Activated CD4-positive, alpha-beta T cell treated with anti-CD3 and anti-CD28 coated beads for 4 hours (primary cell): Measurements from ENCODE around the gene CAPN1.
"Not testable (repeated sequence)": the region's sequence is repeated elsewhere in the genome, so short reads cannot be mapped to it uniquely, and the experiment has no call there.

ENCODE experiments used
- DNase-seq, 2 donors: peaks; one replicate each; pipeline ENCODE4 v3.0.0-alpha.2; 2020

CAPN1 gene

DNA sequence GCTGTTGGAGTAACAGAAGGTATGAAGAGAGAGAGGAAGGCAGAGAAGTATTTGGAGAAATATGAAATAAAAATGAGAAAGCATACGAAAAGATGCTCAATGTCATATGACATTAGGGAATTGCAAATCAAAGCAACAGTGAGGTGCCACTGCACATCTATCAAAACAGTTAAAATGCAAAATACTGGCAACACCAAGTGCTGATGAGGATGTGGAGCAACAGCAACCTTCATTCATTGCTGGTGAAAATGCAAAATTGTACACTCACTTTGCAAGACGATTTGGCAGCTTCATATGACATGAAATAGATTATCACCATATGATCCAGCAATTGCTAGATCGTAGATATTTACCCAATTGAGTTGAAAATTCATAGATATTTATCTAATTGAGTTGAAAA, 21.1 kb upstream of the CAPN1 start:
- DNase-seq, result no peak

DNA sequence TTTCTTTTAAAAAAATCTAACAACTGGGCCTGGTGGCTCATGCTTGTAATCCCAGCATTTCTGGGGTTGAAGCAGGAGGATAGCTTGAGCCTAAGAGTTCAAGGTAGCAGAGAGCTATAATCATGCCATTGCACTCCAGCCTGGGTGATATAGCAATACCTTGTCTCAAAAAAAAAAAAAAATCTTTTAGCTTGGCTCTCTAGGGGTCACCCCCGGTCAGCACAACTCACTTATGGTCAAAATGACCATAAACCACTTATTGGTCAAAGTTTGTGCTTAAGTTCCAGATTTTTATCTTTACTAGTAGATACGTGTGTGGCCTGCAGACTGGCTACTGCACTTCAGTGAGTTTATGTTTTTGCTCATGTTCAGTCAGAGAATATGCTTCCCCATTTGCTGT, 18.0 kb upstream of the CAPN1 start:
- DNase-seq, result no peak

DNA sequence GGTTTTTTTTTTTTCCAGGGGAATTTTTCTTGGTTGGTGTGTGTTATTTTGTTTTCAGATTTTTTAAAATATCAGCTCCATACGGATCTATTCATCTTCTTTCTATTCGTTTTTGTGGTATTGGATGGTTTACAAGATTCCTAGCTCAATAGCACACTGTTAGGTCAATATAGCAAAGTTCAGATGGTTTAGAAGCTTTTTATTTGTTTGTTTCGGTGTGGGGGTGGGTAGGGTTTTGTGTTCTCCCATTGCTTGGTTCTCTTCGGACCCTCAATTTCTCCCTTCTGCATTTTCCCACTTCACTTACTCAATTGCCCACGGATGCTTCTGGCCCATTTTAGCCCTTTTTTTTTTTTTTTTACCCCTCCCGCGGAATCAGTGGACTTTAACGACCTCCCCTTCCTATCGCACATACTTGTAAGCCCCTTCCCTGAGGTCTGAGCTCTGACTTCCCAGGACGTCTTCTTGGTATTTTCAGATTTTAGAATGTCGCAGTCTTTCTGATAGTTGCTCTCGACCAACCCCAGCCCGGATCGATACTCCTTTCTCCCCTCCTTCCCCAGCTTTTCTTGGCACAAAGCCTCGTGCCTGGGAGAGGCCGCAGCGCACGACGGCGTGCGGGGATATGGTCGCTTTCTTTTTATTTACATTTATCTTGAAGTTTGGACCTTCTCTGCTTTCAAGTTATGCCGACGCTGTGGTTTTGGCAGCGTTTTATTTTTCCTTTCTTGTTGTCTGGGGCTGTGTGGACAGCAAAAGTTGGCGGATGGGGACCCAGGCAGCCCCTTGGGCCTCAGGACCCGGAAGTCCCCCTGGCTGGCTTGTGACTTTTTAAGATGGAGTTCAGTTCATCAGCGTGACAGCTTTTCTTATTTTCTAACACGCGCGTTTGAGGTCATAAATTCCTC, 16.1 kb upstream of the CAPN1 start:
- no peak for DNase-seq

DNA sequence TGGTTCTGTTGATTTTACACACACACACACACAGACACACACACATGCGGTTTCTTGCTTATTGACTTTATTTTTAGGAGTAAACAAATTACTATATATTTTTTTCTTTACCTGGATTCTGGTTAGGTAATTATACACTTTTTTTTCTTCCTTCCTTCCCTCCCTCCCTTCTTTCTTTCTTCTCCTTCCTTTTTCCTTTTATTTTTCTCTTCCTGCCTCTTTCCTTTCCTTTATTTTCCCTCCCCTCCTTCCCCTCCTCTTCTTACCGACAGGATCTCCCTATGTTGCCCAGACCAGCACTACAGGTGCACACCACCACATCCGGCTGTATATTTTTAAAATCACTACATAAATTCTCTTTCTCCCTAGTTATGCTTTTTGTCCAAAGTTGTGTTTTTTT, 14.8 kb upstream of the CAPN1 start:
- DNase-seq, result no peak

DNA sequence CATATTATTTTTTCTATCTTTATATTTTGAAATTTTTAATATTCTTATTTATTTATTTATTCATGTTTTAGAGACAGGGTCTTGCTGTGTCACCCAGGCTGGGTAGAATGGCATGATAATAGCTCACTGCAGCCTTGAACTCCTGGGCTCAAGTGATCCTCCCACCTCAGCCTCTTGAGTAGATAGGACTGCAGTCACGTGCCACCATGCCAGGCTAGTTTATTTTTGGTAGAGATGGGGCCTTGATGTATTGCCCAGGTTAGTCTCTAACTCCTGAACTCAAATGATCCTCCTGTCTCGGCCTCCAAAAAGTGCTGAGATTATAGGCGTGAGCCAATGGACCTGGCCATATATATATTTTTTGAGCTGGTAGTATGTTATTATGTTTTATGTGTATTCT, 14.1 kb upstream of the CAPN1 start:
- DNase-seq, result no peak

DNA sequence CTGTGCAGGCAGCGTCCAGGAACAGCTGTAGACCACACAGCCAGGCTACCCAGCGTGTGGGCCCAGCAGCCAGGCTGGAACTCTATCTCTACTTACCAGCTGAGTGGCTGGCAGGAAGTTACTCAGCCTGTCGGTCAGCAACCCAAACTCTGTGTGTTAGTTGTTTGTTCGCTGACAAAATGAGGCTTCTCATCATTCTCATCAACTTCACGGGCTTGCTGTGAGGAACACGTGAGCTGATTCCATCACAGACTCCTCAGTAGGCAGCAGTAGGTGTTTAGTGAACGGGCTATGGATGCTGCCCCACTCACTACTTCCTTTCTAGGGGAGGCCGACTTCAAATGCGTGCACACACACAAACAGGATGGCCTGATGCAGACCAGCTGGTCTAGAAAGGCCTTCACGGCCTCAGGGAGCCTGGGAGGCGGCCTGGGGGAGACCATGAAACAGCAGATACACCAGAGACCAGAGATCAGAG, 12.5 kb upstream of the CAPN1 start:
- no peak for DNase-seq

DNA sequence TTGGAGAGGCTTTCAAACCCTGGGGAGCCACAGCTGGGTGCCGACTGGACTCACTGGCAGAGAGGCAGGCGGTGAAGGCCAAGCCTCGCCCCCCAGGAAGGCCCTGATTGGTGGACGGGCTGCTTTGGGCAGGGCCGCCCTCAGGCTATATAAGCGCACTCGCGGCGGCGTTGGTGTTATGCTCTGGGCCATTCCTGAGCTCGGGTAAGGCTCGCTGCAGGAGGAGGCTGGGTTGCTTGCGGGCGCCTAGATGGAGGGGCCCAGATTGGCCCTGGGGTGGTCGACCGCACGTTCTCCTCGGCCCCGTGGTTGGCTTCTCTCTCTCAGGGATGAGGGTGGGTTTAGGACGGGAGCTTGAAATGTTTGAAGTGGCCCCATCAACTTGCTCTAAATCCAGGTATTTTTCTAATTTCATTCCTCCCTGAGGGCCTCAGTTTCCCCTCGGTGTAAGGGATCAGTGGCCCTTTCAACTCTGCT, 11.6 kb upstream of the CAPN1 start, which contains the start of gene SPDYC:
TSS of gene SPDYC (plus strand) at position 176 of the 477 bp plus-strand sequence. CDS start 1,125 bp downstream, outside the sequence.
- DNase-seq, result no peak

DNA sequence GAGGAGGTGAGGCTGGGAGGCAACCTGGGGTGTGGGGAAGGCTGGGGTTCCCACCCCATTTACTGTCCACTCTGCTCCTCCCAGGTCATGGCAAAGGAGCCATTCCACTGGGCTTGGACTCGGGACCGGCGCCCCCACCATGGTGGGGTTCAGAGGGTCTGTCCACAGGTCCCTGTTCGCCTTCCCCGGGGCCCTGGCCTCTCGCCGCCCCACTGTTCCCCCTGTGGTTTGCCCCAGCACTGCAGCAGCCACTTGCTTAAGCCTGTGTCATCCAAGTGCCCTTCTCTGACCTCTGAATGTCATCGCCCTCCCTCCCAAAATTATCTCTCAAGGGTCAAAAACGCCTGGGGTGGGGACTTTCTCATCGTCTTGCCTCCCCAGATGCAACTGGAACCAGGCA, 9.1 kb upstream of the CAPN1 start:
- no peak for DNase-seq

DNA sequence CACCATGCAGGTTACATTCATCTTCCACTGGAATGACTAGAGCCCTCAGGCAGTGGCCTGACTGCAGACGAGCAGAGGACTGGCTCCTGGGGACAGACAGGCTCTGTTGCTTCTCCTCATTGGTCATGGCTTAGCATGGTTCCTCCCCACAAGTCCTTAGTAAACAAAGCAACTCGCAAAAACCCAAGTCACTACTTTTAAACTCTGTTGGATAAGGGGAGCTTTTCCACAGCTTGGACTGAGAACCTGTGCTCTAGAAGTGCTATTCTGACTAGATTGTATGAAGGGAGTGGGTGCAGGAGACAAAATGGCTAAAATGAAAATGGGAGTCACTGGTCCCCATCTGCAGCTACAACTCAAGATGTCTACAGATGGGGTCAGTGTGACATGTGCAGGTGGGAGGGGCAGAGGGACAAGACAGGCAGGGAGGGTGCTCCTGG, 7.1 kb upstream of the CAPN1 start:
- not testable (repeated sequence) for DNase-seq

DNA sequence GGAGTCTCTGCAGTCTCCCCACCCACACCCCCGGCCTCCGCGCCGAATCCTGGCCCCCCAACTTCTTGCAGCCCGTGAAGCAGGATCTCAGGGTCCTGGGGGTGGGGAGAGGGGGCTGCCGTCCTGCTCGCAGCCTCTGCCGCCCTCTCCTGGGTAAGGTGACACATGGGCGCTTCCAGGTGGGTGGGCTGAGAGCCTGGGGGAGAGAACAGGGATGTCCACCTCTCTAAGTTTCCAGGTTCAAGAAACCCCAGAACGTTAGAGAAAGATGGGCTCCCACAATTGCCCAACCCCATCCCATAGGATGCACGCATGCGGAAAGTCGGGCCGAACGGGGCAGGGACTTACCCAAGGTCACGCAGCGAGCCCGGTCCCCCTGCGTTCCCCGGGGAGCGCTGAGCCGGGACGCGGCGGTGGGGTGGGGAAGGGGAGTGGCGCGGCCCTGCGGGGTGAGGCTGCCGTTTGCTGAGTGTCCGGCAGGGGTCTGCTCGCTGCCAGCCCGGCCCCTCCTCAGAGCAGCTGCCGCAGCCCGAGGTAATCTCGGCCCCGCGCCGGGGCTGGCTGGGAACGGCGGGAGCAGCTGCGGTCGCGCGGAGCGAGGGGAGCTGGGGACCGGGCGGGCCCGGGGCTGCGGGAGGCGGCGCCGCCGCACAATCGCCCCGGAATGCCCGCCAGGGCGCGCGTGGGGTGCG, 705 bp upstream of the CAPN1 start:
- DNase-seq, result peak; percentile 39 to 47

DNA sequence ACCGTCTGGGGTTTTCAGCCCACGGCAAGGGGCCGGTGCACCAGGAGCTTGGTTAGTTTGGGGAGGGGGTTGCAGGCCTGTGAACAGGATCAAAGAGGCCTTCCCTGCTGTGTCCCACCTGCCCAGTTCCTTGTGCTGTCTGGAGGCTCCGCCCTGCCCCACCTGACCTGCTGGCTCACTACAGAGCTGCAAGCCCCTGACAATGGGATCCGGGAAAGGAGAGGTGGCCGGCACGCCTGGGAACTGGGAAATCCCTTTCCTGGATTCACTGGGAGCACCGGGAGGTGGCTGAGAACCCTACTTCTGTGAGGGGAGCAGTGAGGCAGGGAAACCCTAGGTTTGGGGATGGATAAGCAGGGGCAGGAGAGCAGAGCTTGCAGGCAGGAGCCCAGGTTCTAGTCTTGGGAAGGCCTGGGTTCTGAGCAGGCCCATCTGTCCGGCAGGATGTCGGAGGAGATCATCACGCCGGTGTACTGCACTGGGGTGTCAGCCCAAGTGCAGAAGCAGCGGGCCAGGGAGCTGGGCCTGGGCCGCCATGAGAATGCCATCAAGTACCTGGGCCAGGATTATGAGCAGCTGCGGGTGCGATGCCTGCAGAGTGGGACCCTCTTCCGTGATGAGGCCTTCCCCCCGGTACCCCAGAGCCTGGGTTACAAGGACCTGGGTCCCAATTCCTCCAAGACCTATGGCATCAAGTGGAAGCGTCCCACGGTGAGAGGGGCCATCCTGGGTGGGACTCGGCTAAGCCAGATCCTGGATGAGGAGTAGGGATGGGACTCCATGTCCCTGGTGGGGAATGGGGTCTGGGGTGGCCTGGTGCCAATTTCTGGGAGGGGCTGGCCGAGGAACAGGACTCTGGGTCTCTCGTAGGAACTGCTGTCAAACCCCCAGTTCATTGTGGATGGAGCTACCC, 786 bp downstream of the CAPN1 start:
- DNase-seq, result no peak

DNA sequence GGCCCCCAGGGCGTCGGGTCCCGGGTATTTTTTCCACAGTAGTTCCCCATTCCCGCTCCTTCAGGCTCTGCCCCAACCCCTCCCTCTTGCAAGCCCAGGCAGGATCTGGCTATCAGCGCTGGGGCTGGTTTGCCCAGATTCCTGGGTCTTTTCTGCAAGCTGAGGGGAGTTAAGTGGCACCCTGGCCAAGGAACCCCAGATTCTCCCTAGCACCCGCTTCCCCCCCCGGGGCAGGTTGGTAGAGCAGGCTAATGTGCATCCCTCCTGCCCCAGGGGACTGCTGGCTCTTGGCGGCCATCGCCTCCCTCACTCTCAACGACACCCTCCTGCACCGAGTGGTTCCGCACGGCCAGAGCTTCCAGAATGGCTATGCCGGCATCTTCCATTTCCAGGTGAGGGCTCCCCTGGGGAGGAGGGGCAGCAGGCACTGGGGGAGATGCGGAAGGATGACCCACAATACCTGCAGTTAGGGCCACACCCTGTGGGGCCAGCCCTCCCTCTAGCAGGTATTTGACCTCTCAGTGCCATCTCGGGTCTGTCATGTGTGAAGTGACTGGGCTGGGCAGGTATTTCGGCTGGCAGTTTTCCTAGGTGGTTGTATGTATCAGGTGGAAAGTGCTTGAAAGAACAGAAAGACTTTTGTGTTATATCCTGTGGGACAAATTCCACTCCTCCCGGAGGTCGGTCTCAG, 1.6 kb downstream of the CAPN1 start:
- DNase-seq, result no peak

DNA sequence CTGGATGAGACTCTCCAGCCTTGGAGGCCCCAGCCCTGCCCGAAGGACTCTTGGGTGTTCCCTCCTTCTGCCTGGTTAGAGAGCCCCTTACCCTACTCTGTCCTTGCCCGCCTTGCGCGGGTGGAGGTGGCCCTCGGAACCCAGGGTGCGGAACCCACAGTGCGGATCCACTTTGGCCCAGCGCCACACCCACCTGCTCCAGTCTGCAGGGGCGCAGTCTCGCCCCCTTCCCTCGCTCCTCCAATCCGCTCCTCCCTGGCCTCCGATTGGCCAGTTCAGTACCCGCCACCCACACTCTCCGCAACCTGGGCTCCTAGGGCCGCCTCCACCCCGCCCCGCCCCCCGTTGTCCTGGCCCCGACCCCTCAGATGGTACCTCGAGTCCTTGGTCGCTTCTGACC, 2.4 kb downstream of the CAPN1 start:
- DNase-seq, result no peak

DNA sequence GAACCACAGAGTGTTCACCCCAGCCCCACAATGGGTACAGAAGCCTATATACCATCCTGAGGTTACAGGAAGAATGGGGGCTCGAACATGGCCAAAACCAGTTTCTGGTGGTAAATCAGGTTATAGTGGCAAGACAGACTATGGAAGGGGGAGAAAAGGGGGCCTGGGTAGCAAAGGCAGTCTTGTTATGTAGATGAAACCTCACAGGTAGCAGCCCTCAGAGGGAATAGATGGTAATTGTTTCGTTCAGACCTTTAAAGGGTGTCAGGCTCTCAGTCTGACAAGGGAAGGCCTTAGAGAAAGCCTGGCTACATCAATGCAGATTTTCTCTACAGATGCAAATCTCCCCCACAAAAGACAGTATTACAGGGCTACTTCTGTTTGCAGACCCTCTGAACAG, 3.4 kb downstream of the CAPN1 start:
- no peak for DNase-seq

DNA sequence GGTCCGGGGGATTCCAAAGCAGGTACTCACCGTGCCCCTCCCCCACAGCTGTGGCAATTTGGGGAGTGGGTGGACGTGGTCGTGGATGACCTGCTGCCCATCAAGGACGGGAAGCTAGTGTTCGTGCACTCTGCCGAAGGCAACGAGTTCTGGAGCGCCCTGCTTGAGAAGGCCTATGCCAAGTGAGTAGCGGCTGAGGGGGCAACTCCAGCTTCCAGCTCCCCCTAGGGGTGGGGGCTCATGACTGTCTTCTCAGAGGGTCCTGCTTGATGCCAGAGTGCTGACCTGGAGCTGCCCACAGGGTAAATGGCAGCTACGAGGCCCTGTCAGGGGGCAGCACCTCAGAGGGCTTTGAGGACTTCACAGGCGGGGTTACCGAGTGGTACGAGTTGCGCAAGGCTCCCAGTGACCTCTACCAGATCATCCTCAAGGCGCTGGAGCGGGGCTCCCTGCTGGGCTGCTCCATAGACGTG, 4.2 kb downstream of the CAPN1 start:
- no peak for DNase-seq

DNA sequence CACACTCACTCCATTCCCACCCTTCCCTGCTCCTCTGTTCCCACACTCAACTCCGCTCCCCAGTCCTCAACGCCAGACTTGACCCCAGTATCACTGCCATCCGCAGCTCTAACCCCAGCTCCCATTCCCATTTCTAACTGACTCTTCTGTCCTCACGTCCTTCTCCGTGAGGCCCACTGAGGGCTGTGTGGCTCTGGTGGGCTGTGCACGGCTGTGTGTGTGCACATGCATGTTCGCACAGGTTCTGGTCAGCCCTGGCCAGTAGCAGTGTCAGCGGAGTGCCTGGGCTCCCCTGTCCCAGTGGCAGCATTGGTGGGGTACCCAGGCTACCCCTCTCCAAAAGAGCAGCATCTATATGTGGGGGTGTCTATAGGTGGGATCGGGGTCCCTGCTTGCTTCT, 5.0 kb downstream of the CAPN1 start:
- no peak for DNase-seq

DNA sequence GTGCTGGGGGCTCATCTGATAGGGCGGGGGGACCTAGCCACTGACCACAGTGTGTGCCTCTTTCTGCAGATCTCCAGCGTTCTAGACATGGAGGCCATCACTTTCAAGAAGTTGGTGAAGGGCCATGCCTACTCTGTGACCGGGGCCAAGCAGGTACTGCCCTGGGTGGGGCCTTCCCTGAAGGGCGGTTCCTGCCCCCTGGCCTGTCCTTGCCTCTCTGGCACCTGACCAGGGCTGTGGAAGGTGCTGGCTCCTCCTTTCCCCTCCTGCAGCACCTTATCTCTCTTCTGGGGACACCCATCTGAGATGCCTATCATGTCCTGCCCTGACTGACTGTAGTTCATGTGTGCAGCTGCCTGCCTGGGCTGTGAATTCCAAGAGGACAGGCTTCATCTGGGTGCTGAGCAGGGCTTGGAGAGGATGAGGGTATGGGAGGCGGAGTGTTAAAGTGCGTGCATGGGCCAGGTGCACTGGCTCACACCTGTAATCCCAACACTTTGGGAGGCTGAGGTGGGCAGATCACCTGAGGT, 5.5 kb downstream of the CAPN1 start:
- no peak for DNase-seq

DNA sequence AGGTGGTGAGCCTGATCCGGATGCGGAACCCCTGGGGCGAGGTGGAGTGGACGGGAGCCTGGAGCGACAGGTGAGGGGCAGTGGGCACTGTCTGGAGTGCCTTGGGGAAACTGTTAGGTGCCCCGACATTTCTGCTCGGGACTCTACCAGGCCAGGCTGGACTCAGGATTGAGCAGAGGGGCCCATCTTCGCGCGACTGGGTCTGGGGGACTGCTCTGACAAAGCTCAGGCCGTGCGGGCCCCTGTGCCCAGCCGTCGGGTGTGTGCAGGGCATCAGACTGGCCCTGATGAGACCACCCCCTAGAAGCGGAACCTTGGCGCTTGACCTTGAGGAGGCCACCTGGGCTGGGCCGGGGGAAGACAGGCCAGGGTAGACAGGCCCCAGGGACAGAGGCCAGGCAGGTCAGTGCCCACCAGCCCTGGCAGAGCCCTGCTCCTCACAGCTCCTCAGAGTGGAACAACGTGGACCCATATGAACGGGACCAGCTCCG, 6.3 kb downstream of the CAPN1 start:
- no peak for DNase-seq

DNA sequence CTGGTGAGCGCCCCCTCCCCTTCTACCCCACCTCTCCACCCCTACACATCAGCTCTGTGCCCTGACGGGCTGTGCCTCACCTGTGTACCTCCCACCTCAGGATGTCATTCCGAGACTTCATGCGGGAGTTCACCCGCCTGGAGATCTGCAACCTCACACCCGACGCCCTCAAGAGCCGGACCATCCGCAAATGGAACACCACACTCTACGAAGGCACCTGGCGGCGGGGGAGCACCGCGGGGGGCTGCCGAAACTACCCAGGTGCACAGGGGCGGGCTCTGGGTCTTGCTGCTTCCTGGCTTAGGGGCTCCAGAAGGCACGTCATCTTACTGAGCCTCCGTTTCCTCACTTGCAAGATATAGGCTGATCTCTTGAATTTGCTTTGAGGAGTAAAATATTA, 6.8 kb downstream of the CAPN1 start:
- no peak for DNase-seq

DNA sequence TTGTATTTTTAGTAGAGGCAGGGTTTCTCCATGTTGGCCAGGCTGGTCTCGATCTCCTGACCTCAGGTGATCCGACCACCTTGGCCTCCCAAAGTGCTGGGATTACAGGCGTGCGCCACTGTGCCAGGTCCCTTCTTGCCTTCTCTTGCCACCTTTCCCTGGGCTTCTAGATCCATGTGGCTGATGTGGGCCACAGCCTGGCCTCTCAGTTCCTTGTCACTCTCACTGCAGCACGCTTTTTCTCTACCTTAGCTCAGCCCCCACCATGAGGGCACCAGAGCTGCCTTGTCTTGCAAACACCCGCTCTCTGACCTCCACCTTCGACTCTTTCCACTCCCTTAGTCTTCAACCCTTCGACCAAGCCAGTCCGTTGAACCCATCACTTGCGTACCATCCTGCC, 7.5 kb downstream of the CAPN1 start:
- DNase-seq, result no peak

DNA sequence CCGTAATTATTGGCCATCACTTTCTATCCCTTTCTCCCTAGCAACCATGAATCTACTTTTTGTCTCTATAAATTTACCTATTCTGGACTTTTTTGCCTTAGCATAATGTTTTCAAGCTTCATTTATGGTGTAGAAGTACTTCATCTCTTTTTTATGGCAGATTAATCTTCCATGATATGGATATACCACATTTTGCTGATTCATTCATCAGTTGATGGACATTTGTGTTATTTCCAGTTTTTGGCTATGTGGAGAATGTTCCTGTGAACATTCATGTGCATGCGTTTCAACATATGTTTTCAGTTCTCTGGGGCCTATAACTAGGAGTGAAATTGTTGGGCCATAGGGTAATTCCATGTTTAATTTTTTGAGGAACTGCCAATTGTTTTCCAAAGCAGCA, 12.8 kb downstream of the CAPN1 start:
- DNase-seq, result no peak

DNA sequence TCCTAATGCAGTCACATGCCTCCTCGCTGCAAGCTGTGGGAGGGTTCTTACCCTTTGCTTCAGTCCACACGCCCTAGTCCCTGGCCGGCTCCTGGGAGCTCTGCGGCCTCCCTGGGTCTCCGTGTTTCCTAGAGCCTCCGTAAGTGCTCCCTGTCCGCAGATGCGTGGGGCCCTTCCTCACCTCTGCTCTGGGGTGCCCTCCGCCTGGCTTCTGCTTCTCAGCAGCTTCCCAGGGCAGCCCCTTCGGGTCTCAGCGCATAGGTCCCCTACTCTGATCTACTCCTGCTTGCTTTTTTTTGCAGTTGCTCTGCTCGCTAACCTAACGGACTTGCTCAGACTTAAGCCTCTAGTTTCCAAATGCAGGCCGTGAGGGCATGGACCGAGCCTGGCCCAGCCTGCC, 22.4 kb downstream of the CAPN1 start:
- no peak for DNase-seq
